ENCODE measurements around the gene BCL3. TPM values are rescaled to one million over a fixed set of nuclear protein-coding genes. Genes with fewer than 3 reads are reported as not detected.

Gene BCL3
- total RNA-seq, 1 experiment from 2014 or later: 2.2 TPM

DNA sequence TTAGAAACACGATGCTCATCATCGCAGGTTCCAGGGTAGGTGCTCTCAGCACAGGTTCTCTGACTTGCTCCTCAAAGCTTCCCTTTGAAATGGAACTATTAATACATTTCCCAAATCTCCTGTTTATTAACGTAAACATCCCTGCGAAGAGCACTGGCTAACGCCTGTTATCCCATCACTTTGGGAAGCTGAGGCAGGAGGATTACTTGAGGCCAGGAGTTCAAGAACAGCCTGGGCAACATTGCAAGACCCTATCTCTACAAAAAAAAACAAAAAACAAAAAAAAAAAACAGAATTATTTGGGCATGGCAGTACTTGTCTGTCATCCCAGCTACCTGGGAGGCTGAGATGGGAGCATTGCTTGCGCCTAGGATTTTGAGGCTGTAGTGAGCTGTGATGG lies 30.9 kb upstream of the BCL3 start:
- no peak overlapping the region for H3T11ph ChIP-seq (ENCODE audit: low read length)
- peaks cover 5% of the 10 kb centered on the region for H3K9me3 ChIP-seq (ENCODE audit: control insufficient read depth, low read depth, low read length)
- H2BK20ac ChIP-seq (ENCODE audit: low read depth, low read length, poor library complexity, severe bottlenecking): no peak overlapping the region
- H3K79me1 ChIP-seq (ENCODE audit: insufficient read depth, low read depth, low read length, poor library complexity, severe bottlenecking): no peaks in the 10 kb centered on the region
- no peaks in the 10 kb centered on the region for H3K79me2 ChIP-seq (ENCODE audit: insufficient read depth, low read length)
- H2BK5ac ChIP-seq (ENCODE audit: insufficient read length, low read length): no peak overlapping the region
- H4K20me1 ChIP-seq (ENCODE audit: control insufficient read depth, insufficient read depth, insufficient read length): no peaks in the 10 kb centered on the region
- H3K4me1 ChIP-seq (ENCODE audit: insufficient read depth, low read length): no peaks in the 10 kb centered on the region; the same call in 1 of the 2 replicates
- no peak overlapping the region for H3K9ac ChIP-seq (ENCODE audit: extremely low read depth, insufficient read length, low read length)
- H2BK12ac ChIP-seq (ENCODE audit: insufficient read length, low read depth, low read length): no peak overlapping the region
- peaks cover 11 to 12% of the 10 kb centered on the region in 2 experiments for H3K4me1 Mint-ChIP-seq
- no peak overlapping the region for H3K4ac ChIP-seq (ENCODE audit: low read depth, low read length)
- no peak overlapping the region for H4K91ac ChIP-seq (ENCODE audit: insufficient read length, low read depth, low read length)
- no peak overlapping the region for H2AK5ac ChIP-seq (ENCODE audit: insufficient read length, low read length)
- no peak overlapping the region for H3K18ac ChIP-seq (ENCODE audit: insufficient read length, low read depth, low read length)
- H3K27ac ChIP-seq (ENCODE audit: insufficient read length, low read depth, low read length): no peak overlapping the region
- peaks cover 21% of the 10 kb centered on the region in 2 experiments for H3K9me3 Mint-ChIP-seq
- H4K8ac ChIP-seq (replicated peaks; ENCODE audit: insufficient read length, low read depth, low read length): no peak overlapping the region
- H3K27me3 ChIP-seq (ENCODE audit: insufficient read depth, low read length): no peaks in the 10 kb centered on the region
- H4K5ac ChIP-seq (ENCODE audit: insufficient read length, low read depth, low read length): no peak overlapping the region
- no peak overlapping the region for H3K4me3 Mint-ChIP-seq
- WGBS (ENCODE audit: extremely low coverage, insufficient read length, low lambda C conversion rate): no CpG with 5 or more reads among the region's 6 CpGs
- no peak overlapping the region for H2BK120ac ChIP-seq (ENCODE audit: low read depth, low read length, poor library complexity, severe bottlenecking)
- no peak overlapping the region for H3K23ac ChIP-seq (ENCODE audit: insufficient read length, low read depth, low read length)
- H2AFZ ChIP-seq (ENCODE audit: low read length): no peak overlapping the region
- TF ChIP-seq, protein P1, sequence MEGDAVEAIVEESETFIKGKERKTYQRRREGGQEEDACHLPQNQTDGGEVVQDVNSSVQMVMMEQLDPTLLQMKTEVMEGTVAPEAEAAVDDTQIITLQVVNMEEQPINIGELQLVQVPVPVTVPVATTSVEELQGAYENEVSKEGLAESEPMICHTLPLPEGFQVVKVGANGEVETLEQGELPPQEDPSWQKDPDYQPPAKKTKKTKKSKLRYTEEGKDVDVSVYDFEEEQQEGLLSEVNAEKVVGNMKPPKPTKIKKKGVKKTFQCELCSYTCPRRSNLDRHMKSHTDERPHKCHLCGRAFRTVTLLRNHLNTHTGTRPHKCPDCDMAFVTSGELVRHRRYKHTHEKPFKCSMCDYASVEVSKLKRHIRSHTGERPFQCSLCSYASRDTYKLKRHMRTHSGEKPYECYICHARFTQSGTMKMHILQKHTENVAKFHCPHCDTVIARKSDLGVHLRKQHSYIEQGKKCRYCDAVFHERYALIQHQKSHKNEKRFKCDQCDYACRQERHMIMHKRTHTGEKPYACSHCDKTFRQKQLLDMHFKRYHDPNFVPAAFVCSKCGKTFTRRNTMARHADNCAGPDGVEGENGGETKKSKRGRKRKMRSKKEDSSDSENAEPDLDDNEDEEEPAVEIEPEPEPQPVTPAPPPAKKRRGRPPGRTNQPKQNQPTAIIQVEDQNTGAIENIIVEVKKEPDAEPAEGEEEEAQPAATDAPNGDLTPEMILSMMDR (conservative IDR thresholded peaks at IDR 0.05): no peak
- H2BK15ac ChIP-seq (ENCODE audit: low read depth, low read length): no peak overlapping the region
- H3K4me2 ChIP-seq (ENCODE audit: insufficient read depth, insufficient read length, low read length): no peak overlapping the region
- H3K27me3 Mint-ChIP-seq (ENCODE audit: low read depth): peaks cover 3% of the 10 kb centered on the region
- H3K27ac Mint-ChIP-seq: peak overlapping the region in 1 of 3 experiments; percentile 72; a peak in 1 of 7 replicates
- H3K14ac ChIP-seq (ENCODE audit: insufficient read depth, low read length): no peak overlapping the region
- H3K36me3 Mint-ChIP-seq (ENCODE audit: insufficient read depth in 1 of 3, low read depth in 3 of 3): peaks cover 14 to 15% (median 15%) of the 10 kb centered on the region in 3 experiments
- no peak overlapping the region for H3K56ac ChIP-seq (ENCODE audit: insufficient read length, low read depth, low read length)
- no peak for DNase-seq
- no peaks in the 10 kb centered on the region for H3K23me2 ChIP-seq (ENCODE audit: insufficient read length, low read depth, low read length, poor library complexity, severe bottlenecking)

Data from H9 (cell line).